ENCODE results near the gene CABYR.

DNA sequence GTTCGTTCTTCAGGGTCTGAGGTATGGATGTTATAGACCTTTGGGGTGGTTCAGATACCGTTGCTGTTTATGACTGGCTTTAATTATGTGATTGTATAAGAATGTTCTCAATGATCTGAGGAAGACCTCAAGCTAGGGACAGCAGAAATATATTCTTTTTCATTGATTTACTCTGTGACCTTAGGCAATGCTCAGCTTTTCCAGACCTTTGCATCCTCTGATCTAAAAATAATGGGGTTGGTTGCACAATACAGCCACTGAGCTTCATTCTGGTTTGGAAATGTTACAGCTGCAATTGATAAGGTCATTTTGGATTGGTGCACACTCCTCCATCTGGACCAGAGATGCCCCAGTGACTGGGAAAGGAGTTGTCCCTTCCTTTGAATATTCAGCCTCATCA is 17.2 kb upstream of the CABYR start:
- TF ChIP-seq, protein P1, sequence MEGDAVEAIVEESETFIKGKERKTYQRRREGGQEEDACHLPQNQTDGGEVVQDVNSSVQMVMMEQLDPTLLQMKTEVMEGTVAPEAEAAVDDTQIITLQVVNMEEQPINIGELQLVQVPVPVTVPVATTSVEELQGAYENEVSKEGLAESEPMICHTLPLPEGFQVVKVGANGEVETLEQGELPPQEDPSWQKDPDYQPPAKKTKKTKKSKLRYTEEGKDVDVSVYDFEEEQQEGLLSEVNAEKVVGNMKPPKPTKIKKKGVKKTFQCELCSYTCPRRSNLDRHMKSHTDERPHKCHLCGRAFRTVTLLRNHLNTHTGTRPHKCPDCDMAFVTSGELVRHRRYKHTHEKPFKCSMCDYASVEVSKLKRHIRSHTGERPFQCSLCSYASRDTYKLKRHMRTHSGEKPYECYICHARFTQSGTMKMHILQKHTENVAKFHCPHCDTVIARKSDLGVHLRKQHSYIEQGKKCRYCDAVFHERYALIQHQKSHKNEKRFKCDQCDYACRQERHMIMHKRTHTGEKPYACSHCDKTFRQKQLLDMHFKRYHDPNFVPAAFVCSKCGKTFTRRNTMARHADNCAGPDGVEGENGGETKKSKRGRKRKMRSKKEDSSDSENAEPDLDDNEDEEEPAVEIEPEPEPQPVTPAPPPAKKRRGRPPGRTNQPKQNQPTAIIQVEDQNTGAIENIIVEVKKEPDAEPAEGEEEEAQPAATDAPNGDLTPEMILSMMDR (IDR thresholded peaks at IDR 0.05 in 4 of 5, conservative IDR thresholded peaks at IDR 0.05 in 1 of 5), result no peak
- TF ChIP-seq POLR2A (IDR thresholded peaks at IDR 0.05), result no peak
